ES-I3 (cell line): Measurements from ENCODE around the gene ABHD16B.

Experiments used
- H3K36me3 ChIP-seq: 2 replicates; pipeline ENCODE4 v1.6.1; 2013; ENCODE audit warnings: mild to moderate bottlenecking, low read length, control low read depth, moderate library complexity; ENCODE audit not compliant: insufficient read depth
- H3K4me1 ChIP-seq: 2 replicates; pipeline ENCODE4 v1.6.1; 2013; ENCODE audit warnings: mild to moderate bottlenecking, control low read depth, low read length; ENCODE audit not compliant: insufficient read depth
- H3K9ac ChIP-seq: 2 replicates; pipeline ENCODE4 v1.6.1; 2013; ENCODE audit warnings: low read depth, mild to moderate bottlenecking, low read length, moderate library complexity
- H3K9me3 ChIP-seq: 2 replicates; pipeline ENCODE4 v1.6.1; 2013; ENCODE audit warnings: mild to moderate bottlenecking, low read length, moderate library complexity; ENCODE audit not compliant: control insufficient read depth, insufficient read depth

The ABHD16B gene

DNA sequence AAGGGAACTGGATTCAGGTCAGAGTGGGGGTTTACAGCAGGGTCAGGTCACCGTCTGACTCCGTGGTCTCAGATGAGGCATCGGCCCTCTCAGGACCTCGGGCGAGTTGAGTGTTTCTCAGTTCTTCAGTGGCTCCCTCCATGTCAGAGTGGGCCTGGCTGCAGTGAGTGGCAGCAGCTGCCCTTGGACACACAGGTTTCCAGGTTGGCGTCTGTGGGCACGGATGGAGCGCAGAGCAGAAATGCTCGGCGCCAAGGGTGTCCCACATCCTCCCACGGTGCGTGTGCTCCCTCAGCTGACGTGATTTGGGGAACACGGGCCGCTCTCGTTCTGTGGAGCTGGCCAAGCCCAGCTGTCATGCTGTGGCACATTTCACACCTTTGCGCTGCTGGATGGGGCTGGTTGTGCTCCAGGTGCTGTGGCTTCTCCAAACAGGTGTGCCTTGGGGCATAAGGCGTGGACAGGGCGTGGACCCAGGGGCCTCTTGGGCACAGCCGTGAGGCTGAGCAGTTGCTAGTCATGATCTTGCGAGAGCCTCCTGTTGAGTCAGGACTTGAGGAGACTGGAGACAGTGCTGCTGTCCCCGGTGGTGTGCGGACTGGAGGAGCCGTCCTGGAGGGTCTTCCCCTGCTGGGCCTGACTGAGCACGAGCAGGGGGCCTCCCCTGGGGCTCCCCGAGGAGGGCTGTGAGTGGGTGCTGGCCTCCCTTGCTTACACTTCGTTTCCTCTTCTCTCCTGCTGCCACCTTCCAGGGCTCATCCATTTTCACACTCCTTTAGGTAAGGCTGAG is 24.2 kb downstream of the ABHD16B start:
- no peak overlapping the region for H3K9ac ChIP-seq
- H3K4me1 ChIP-seq: no peaks in the 10 kb centered on the region
- no peaks in the 10 kb centered on the region for H3K9me3 ChIP-seq
- peaks cover 19% of the 10 kb centered on the region; the same call in 1 of the 2 replicates for H3K36me3 ChIP-seq

DNA sequence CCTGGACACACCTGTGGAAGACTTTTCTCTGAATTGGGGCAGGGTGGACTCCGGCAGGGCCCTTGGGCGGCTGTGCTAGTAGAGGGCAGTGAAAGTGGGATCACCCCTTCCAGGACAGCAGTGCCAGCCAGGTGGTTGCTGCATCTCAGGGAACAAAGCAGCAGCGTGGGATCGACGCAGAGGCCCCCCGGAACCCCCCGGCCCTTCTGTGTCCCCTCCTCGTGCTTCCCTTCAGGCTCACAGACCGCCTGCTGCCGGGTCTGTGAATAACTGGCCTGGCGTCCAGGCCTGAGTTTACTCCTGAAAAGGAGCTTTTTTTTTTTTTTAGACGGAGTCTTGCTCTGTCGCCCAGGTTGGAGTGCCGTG is 24.7 kb downstream of the ABHD16B start:
- no peaks in the 10 kb centered on the region for H3K4me1 ChIP-seq
- no peak overlapping the region for H3K9ac ChIP-seq
- peaks cover 19% of the 10 kb centered on the region; the same call in 1 of the 2 replicates for H3K36me3 ChIP-seq
- H3K9me3 ChIP-seq: no peaks in the 10 kb centered on the region

DNA sequence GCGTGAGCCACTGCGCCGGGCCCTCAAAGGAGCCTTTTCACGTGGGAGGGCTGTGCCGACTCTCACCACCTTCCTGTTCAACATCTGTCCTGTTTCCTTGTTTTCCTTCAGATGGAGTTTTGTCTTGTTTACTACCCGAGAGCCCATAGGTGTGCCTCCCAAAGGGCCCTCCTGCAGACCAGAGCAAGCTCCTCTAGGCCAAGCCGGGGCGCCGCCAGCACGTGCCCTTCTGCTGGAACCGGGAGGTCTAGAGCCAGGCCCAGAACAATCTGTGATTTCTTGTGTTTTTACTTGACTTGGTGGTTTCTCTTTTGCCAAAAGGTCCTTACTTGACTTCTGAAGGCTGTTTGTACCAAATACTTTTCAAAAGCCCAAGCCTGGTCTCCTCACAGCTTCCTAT is 25.6 kb downstream of the ABHD16B start:
- H3K9me3 ChIP-seq: no peaks in the 10 kb centered on the region
- H3K9ac ChIP-seq: no peak overlapping the region
- H3K36me3 ChIP-seq: peaks cover 19% of the 10 kb centered on the region; the same call in 1 of the 2 replicates
- no peaks in the 10 kb centered on the region for H3K4me1 ChIP-seq

DNA sequence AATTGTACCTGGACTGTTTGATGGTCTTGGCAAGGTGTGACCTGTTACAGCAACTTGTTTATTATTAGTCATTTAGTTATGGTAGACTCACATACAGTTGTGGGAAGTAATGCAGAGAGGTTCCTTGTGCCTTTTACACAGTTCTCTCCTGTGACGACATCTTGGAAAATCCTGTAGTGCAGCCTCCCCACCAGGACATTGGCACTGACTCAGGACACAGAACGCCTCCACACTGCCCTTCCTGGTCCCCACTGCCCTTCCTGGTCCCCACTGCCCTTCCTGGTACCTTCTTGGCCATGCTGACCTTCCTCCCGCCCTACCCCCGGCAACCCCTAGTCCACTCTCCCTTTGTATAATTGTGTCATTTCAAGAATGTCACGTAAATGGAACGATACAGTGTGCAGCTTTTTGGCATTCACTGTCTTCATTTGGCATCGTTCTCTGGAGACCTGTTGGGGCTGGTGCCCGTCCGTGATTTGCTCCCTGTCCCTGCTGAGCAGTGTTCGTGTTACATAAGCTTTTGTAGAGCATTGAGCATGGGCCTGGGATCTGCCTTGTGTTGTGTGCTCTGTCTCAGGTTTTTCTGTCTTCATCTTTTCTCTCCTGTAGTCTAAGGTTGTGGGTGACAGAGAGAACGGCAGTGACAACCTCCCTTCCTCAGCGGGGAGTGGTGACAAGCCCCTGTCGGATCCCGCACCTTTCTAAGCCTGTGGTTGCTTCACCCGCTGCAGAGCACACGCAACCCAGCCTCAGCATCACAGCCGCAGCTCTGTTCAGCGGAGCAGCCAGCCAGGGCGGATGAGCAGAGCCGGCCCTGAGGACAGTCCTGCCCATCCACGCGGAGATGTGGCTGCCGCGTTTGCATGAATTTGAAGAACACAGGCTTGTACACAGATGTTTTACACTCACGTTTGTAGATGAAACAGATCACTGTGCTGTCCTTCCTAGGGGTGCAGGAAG is 28.2 kb downstream of the ABHD16B start:
- Histone ChIP-seq H3K9me3 (no peaks in the 10 kb centered on the region), H3K9ac (no peak overlapping the region), H3K4me1 (no peaks in the 10 kb centered on the region), H3K36me3 (peaks cover 15% of the 10 kb centered on the region; the same call in 1 of the 2 replicates)

DNA sequence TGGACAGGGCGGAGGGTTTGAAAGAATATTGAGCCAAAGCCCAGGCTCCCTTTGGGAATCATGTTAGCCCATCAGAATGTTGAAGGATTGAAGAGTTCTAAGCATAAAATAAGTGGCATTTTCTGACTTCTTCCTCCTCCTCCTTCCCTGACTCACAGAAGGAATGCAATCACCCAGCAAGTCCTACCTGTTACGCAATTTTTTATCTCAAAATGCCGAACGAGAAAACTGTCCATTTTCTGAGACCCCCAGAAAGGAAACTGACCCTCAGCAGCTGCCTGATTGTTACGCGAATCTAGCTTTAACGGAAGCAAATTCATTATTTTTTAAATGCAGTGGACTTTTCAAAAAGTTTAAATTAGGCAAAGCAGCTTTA is 28.9 kb downstream of the ABHD16B start:
- no peak overlapping the region for H3K9ac ChIP-seq
- H3K36me3 ChIP-seq: peaks cover 10% of the 10 kb centered on the region; the same call in 1 of the 2 replicates
- H3K9me3 ChIP-seq: no peaks in the 10 kb centered on the region
- H3K4me1 ChIP-seq: no peaks in the 10 kb centered on the region

DNA sequence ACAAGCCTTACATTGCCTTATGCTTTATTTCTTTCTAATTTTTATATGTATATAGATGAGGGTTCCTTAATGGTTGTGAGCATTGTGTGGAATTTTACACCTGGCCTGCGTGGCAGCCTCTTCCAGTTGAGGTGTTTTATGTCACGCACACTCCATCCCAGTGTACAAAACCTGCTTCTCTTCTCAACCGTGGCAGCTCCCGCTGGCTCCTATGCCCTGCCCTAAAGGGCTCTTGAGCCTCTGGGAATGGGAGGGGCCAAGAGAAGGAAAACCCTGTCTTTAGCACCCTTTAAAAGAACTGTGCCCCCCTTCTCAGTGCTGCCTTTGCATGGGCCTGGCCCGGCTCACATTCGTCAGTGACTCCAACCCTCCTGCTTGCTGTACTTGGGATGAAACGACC is 29.3 kb downstream of the ABHD16B start:
- peaks cover 9% of the 10 kb centered on the region; the same call in 1 of the 2 replicates for H3K36me3 ChIP-seq
- H3K9me3 ChIP-seq: no peaks in the 10 kb centered on the region
- no peak overlapping the region for H3K9ac ChIP-seq
- H3K4me1 ChIP-seq: no peaks in the 10 kb centered on the region

DNA sequence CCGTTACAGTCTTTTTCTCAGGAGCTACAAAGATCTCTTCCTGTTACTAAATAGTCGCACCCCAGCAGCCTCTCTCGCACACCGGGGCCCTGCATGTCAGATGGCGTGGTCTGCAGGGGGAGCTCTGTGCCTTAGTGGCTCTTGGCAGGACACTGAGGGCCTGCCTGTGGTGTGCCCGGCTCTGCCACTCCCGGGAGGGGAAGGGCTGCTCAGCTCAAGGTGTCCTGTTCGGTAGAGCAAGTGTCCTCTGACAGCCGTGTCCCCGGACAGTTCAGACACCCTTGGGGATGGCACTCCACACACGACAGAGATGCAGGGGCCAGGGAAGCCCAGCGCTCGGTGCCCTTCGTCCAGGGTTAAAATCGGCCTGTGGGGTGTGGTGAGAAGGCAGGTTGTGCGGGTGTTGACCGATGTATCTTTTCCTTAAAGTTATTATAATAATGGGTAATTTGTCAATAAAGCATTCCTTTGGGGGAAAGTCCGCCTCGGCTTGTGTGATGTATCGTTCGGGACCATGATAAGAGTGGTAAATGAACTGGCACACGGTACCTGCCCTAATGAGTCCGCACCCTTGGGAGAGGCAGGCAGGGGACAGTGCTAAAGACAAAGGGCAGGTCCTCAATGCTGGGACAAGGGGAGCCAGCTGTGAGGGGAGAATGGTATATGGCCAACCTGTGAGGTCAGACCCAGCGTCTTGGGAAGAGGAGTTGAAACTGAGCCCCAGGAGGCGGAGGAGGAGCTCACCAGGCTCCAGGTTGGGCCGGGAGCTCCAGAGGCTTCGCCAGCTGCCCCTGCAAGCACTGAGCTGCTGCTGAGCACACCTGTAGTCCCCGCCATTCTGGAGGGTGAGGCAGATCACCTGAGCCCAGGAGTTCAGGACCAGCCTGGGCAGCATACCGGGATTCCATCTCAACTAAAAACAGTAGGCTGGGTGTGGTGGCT is 30.0 kb downstream of the ABHD16B start:
- no peaks in the 10 kb centered on the region for H3K9me3 ChIP-seq
- peaks cover 9% of the 10 kb centered on the region; the same call in 1 of the 2 replicates for H3K36me3 ChIP-seq
- H3K4me1 ChIP-seq: no peaks in the 10 kb centered on the region
- H3K9ac ChIP-seq: no peak overlapping the region

DNA sequence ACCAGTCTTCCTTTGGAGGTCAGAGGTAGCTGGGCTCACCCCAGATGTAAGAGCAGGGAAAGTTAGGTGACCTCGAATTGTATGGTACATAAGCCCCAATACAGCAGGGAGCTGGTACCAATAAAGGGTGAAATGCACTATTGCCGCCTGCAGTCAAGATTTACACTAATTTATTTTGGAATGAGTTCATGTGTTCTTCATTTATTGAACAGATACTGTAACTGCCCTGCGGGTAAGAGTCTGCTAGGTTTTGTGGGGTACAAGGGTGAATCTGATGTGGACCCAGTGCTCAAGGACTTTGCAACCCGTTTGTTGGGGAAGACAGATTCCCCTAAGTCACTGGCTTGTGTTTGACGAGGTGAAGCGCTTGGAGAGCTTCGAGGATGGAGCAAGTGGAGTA is 31.1 kb downstream of the ABHD16B start:
- Histone ChIP-seq H3K9ac (no peak overlapping the region), H3K9me3 (no peaks in the 10 kb centered on the region), H3K4me1 (peaks cover 4% of the 10 kb centered on the region; the same call in 1 of the 2 replicates), H3K36me3 (peaks cover 9% of the 10 kb centered on the region; the same call in 1 of the 2 replicates)

DNA sequence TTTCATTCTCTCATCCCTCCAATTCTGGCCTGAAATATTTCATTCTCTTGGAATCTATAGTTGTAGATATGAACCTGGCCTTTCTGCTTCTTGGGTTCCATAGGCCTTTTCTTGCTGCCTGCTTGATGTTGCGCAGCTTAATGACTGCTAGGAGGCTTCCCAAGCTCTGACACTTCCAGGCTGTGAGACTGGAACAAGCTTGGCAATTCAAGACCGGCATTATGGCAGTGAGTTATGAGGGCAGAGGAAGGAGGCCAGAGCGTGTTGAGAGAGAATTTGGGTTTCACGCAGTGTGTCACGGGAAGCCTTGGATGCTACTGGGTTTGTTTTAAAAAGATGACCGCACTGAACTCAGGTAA is 32.7 kb downstream of the ABHD16B start:
- no peaks in the 10 kb centered on the region for H3K9me3 ChIP-seq
- peak overlapping the region; percentile 56; the same call in 1 of the 2 replicates for H3K9ac ChIP-seq
- peaks cover 11% of the 10 kb centered on the region; the same call in 1 of the 2 replicates for H3K36me3 ChIP-seq
- H3K4me1 ChIP-seq: peaks cover 4% of the 10 kb centered on the region; the same call in 1 of the 2 replicates

DNA sequence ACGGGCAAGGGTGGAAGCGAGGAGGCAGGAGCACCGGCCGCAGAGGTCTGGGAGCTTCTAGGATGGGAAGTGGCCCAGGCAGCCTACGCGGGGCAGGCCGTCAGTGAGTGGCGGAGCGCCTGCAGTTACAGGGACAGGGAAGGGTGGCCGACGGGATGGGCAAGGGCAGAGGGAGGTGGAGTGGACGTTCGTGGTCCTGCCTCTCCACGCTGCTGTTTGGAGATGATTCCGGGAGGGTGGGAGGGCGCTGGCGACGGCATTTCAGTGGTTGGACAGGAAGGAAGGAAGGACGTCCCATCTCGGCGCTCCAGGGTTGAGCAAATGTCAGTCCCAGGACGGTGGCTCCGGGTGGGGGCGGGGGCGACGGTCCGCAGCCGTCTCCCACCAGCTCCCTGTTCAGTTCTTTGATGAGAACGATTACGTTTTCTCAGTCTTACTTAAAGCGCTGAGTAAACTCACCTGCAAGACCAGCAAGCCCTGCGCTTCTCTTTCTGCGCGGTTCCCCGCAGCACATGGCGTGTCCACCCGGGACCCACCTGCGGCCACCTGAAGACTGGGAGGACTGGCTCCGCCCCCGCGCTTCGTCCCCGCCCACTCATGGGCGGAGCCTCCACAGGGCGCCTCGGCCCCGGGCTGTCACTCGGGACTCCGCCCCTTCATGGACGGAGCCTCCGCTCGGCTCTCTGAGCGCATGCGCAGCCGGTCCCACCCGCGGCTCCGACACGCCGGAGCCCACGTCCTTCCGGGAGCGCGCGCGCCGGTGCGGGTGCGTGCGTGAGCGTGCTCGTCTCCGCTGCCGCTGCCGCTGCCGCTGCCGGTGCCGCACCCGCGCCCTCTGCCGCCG is 33.3 kb downstream of the ABHD16B start, which contains the start of gene DNAJC5:
DNAJC5 (plus strand) TSS at position 769 of the 844 bp plus-strand sequence. CDS start 33,220 bp downstream, outside the sequence.
- Histone ChIP-seq H3K4me1 (peaks cover 4% of the 10 kb centered on the region; the same call in 1 of the 2 replicates), H3K9me3 (no peaks in the 10 kb centered on the region), H3K36me3 (peaks cover 5% of the 10 kb centered on the region; the same call in 1 of the 2 replicates), H3K9ac (peak within 1 kb of the TSS; percentile 68)

DNA sequence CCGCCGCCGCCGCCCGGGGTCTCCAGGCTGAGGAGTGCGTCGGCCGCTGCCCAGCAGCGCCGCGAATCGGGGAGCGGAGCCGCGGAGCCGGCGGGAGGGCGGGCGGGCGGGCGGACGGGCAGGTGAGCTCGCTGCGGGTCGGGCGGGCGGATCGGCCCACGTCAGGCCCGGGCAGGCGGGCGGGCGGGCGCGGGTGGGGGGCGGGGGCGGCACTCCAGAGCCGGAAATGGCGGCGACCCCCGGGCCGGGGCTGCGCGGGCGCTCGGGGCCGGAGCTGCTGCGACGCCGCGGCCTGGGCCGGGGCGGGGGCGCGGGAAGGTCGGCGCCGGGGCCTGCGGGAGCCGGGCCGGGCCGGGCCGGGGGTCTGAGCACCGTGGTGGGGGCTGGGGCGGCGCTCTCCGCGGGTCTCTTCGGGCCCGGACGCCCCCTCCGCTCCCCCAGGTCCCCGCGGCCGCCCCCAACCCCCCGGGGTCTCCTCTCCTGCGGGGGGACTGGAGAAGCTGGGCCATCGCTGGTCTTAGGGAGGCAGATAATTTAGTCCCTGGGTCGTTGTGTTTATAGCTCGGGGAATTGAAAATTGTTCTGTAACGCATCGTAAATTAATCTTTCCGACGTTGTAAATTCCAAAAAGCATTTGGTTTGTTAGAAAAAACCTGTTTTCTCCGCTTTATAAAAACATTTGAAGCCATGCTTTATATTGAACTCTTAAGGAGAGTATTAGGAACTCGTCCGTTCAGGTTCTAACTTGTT is 34.1 kb downstream of the ABHD16B start:
- Histone ChIP-seq H3K4me1 (peaks cover 4% of the 10 kb centered on the region; the same call in 1 of the 2 replicates), H3K36me3 (0 out of 2 replicates have a peak, but pooled peaks cover 4% of the 10 kb centered on the region), H3K9me3 (no peaks in the 10 kb centered on the region), H3K9ac (peak overlapping the region; percentile 68)

DNA sequence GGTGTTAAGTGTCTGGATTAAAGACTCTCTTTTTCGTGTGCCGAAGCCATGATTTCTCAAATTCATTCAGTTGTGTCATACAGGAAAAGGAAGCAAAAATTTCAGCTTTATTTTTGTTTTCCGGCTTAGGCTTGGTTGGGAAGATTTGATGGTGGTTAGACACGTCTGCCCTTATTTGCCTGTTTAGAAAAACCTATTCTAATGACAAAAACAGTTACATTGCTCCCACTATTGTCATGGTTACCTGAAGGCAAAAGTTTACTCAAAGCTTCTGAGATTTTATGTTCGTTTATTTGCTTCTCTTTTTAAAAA is 34.6 kb downstream of the ABHD16B start:
- 0 out of 2 replicates have a peak, but pooled peaks cover 4% of the 10 kb centered on the region for H3K36me3 ChIP-seq
- H3K9ac ChIP-seq: peak overlapping the region; percentile 68
- H3K4me1 ChIP-seq: peaks cover 4% of the 10 kb centered on the region; the same call in 1 of the 2 replicates
- no peaks in the 10 kb centered on the region for H3K9me3 ChIP-seq
